RKO (cell line): ENCODE measurements around the gene DENND1B.
"Not testable (repeated sequence)": the region's sequence is repeated elsewhere in the genome, so short reads cannot be mapped to it uniquely, and the experiment has no call there.

Experiments
- DNase-seq: peaks from one replicate; pipeline ENCODE4 v3.0.0-alpha.2; 2016; ENCODE audit warnings: low spot score

The DENND1B gene

GRCh38 chr1:197783510-197783948 lies 8.2 kb upstream of the DENND1B start:
- DNase-seq, result no peak

GRCh38 chr1:197782722-197783360 lies 7.6 kb upstream of the DENND1B start:
- no peak for DNase-seq

GRCh38 chr1:197781968-197782721 lies 6.9 kb upstream of the DENND1B start:
- DNase-seq, result no peak

- DNase-seq, result no peak
Observed at GRCh38 chr1:197779921-197780320, 4.6 kb upstream of the DENND1B start.

GRCh38 chr1:197778366-197778945 lies 3.2 kb upstream of the DENND1B start:
- no peak for DNase-seq

GRCh38 chr1:197776351-197777105 lies 1.2 kb upstream of the DENND1B start:
- peak; percentile 42 for DNase-seq

- no peak for DNase-seq
Observed at GRCh38 chr1:197774466-197775281, 606 bp downstream of the DENND1B start.

- DNase-seq, result no peak
Observed at GRCh38 chr1:197773856-197774255, 1.4 kb downstream of the DENND1B start.

GRCh38 chr1:197771904-197772556 lies 3.2 kb downstream of the DENND1B start:
- DNase-seq, result no peak

GRCh38 chr1:197771386-197771785 lies 3.9 kb downstream of the DENND1B start:
- DNase-seq, result no peak

- no peak for DNase-seq
Observed at GRCh38 chr1:197770243-197770642, 5.0 kb downstream of the DENND1B start.

GRCh38 chr1:197769287-197769686 lies 6.0 kb downstream of the DENND1B start:
- no peak for DNase-seq

- DNase-seq, result no peak
Observed at GRCh38 chr1:197768014-197768805, 7.1 kb downstream of the DENND1B start.

GRCh38 chr1:197763769-197764168 lies 11.5 kb downstream of the DENND1B start:
- DNase-seq, result no peak

- no peak for DNase-seq
Observed at GRCh38 chr1:197763307-197763706, 12.0 kb downstream of the DENND1B start.

- DNase-seq, result no peak
Observed at GRCh38 chr1:197761654-197762053, 13.6 kb downstream of the DENND1B start.

GRCh38 chr1:197755553-197755952 lies 19.7 kb downstream of the DENND1B start:
- DNase-seq, result not testable (repeated sequence)

GRCh38 chr1:197752652-197753164 lies 22.6 kb downstream of the DENND1B start:
- not testable (repeated sequence) for DNase-seq

- no peak for DNase-seq
Observed at GRCh38 chr1:197750366-197750765, 24.9 kb downstream of the DENND1B start.

- no peak for DNase-seq
Observed at GRCh38 chr1:197745911-197746310, 29.4 kb downstream of the DENND1B start.
